ENCODE results near the gene COL20A1. TPM values are rescaled to one million over a fixed set of nuclear protein-coding genes. Genes with fewer than 3 reads are reported as not detected.

The COL20A1 gene
- total RNA-seq, 1 donor, result not detected

- no peak for DNase-seq (ENCODE audit: low read depth)
- H3K4me3 ChIP-seq (ENCODE audit: low read depth, low read length), result no peak overlapping the region
- TF ChIP-seq CTCF (IDR thresholded peaks at IDR 0.05; ENCODE audit: insufficient read depth, low read length), result no peak
Observed at GRCh38 chr20:63359164-63359934, 66.4 kb downstream of the COL20A1 start.

DNA sequence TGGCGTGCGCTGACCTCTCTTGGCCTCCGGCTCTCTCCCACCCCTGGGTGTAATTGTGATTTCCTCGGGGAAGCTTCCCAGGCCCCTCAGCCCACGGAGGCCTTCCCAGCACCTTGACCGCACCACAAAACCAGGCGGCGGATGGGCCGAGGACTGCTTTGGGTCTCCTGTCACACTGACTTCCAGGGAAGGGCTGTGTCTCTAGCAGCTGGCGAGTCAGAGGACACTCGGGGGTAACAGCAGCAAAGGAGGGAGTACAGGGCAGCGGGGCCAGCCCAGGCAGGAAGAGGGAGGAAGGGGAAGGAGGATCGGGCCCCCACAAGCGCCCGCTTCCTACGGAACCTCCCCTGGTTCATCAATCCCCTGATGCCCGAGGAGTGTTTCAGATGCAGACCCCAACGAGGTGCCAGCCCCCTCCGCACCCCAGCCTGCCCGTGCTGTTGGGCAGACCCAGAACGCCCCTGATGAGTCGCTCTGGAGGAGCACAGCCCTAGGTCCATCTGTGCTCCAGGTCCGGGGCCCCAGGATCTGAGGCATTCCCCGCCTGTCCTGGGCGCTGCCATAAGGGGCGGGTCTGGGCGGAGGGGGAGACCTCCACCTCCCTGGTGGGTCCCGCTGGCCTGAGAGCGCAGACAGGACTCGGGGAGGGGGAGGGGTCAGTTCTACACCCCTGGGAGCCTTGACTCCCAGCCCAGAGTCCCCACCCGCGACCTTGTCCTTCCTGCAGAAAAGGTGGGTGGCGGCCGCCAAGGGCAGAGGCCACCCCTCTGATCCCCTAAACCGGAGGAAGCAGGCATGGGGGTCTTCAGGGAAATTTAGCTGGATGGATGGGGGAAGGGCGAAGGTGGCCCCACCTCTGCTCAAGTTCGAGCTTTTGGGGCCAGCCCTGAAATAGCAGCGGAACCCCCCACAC is 67.2 kb downstream of the COL20A1 start:
- no peak for DNase-seq (ENCODE audit: low read depth)
- TF ChIP-seq CTCF (IDR thresholded peaks at IDR 0.05; ENCODE audit: insufficient read depth, low read length), result no peak
- no peak overlapping the region for H3K4me3 ChIP-seq (ENCODE audit: low read depth, low read length)

DNA sequence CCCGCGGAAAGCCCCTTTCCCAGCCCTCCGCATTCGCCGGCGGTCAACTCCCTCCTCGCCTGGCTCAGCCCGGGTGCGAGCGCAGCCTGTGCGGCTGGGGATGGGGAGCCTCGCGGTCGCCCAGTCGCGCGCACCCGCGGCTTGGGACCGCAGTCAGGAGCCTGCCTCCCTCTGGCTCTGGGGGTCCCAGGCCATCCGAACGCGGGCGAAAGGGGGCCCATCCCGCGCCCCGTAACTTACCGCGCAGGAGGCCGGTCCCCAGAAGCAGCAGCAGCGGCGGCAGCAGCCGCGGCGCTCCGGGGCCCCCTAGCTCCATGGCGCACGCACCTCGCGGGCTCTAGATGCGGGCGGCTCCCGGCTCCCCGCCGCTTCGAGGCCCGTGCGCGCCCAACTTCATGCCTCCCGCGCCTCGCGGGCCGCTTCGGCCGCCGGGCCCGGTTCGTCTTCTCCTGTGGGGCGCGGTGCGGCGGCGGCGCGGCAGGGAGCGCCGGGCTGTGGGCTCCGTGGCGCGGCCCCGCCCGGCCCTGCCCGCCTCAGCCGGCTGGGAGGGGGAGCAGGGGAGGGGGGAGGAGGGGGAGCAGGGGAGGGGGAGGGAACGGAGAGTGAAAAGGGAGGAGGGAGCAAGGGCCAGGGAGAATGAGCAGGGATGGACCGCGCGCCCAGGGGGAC is 68.0 kb downstream of the COL20A1 start, which contains the start of gene CHRNA4:
Gene CHRNA4 (minus strand): TSS at position 500 of the 669 bp plus-strand sequence. CDS start 184 bp downstream, at position 316.
- TF ChIP-seq CTCF (IDR thresholded peaks at IDR 0.05; ENCODE audit: insufficient read depth, low read length), result no peak
- no peak for DNase-seq (ENCODE audit: low read depth)
- H3K4me3 ChIP-seq (ENCODE audit: low read depth, low read length), result no peak within 1 kb of the TSS

- DNase-seq (ENCODE audit: low read depth), result no peak
- no peak overlapping the region for H3K4me3 ChIP-seq (ENCODE audit: low read depth, low read length)
- TF ChIP-seq CTCF (IDR thresholded peaks at IDR 0.05; ENCODE audit: insufficient read depth, low read length), result no peak
Observed at GRCh38 chr20:63361519-63362435, 68.8 kb downstream of the COL20A1 start.

DNA sequence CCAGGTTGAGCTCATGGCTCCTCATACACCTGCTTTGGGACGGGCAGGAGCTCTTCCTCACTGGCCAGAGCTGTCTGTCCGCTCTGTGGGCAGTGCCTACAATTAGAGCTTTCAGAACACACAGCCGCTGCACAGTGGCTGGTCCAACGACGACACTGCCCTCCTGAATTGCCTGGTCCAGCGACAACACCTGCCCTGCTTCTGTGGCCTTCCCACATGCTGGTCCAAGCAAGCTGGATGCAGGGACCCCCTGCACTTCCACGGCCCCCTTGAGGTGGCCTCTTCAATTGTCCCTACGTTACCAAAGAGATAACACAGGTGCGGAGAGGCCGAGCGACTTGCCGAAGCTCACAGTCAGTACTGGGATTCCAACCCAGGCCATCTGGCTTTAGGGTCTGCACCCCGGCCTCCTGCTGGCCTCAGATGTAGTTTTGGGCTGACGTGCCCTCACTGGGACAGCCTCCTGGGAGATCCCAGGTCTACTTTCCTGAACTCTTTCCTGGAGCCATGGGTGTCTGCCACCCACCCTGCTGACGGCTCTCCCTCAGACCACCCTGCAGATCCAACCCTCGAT is 69.5 kb downstream of the COL20A1 start:
- DNase-seq (ENCODE audit: low read depth), result no peak
- H3K4me3 ChIP-seq (ENCODE audit: low read depth, low read length), result no peak overlapping the region
- no peak for TF ChIP-seq CTCF (IDR thresholded peaks at IDR 0.05; ENCODE audit: insufficient read depth, low read length)
